ENCODE data around the gene ATP1B3. TPM values are rescaled to one million over a fixed set of nuclear protein-coding genes. Genes with fewer than 3 reads are reported as not detected.

The ATP1B3 gene
- total and polyA plus RNA-seq, 4 donors = 6.8 to 30.2 (median 11.3) TPM

DNA sequence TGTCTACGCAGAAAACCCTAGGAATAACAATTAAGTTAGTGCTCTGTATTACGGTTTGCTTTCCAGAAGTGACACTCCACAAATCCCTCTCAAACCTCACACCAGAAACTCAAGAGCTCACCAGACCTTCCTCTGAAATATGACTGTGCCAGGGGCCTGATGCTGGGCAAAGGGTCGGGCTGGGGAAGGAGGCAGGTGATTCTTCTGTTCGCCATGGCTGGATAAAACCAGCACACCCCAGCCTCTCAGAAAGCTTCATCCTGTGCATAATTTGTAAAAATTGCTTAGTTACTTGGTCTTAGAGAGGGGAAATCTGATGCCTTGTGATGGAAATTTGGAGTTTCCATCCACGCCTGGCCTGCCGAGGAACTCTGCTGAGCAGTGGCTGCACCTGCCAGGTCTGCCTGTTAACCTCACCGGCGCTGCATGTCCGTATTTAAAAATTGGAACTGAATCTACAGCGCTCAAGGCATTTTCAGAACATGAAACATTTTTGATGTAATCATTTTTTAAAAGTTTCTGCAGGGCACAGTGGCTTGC lies 22.7 kb upstream of the ATP1B3 start:
- TF ChIP-seq EGR1 (IDR thresholded peaks at IDR 0.05; ENCODE audit: low read depth in 2 of 2) = no peak
- H3K9me3 ChIP-seq (ENCODE audit: control insufficient read depth in 4 of 4, low read length in 3 of 4) = no peaks in the 10 kb centered on the region
- no peak for DNase-seq (ENCODE audit: low spot score)
- H3K36me3 ChIP-seq (ENCODE audit: control insufficient read depth in 4 of 4, insufficient read depth in 3 of 4, low read depth in 1 of 4, low read length in 3 of 4) = no peaks in the 10 kb centered on the region
- no peak overlapping the region for H3K9ac ChIP-seq (ENCODE audit: low read depth in 1 of 2, low read length in 2 of 2)
- no peaks in the 10 kb centered on the region for H3K4me1 ChIP-seq (ENCODE audit: control insufficient read depth in 4 of 4, insufficient read depth in 4 of 4, low read length in 3 of 4)
- H3K4me3 ChIP-seq (ENCODE audit: low read depth in 1 of 3, low read length in 3 of 3) = no peak overlapping the region
- no peaks in the 10 kb centered on the region for H3K27me3 ChIP-seq (ENCODE audit: control insufficient read depth in 4 of 4, insufficient read depth in 4 of 4, low read length in 3 of 4)
- no peak overlapping the region for H3K27ac ChIP-seq (ENCODE audit: low read depth in 1 of 2, low read length in 2 of 2)
- 89% methylated on average over 10 of the region's 10 CpGs for WGBS

DNA sequence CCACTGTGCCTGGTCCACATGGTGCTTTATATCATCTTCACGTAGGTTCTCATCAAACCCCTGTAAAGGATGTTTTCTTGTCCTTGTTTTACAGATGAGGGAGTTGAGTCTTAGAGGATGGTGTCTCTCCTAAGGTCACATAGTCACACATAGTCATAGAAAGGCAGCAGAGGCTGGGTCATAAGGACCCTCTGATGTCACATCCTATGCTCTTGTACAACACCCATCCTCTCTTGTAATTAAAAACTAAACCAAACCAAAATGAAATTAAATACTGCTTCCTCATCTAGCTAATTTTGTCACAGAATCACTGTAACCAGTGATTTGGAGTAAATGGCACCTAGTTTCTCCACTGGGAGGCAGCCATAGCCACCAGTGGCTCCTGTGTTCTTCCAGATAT lies 21.8 kb upstream of the ATP1B3 start:
- 84% methylated on average over 1 of the region's 1 CpG for WGBS
- no peak overlapping the region for H3K27ac ChIP-seq (ENCODE audit: low read depth in 1 of 2, low read length in 2 of 2)
- H3K4me3 ChIP-seq (ENCODE audit: low read depth in 1 of 3, low read length in 3 of 3) = no peak overlapping the region
- H3K36me3 ChIP-seq (ENCODE audit: control insufficient read depth in 4 of 4, insufficient read depth in 3 of 4, low read depth in 1 of 4, low read length in 3 of 4) = no peaks in the 10 kb centered on the region
- no peak for TF ChIP-seq GABPA (IDR thresholded peaks at IDR 0.05 in 1 of 2, conservative IDR thresholded peaks at IDR 0.05 in 1 of 2)
- TF ChIP-seq HNF4G (IDR thresholded peaks at IDR 0.05) = no peak
- no peaks in the 10 kb centered on the region for H3K4me1 ChIP-seq (ENCODE audit: control insufficient read depth in 4 of 4, insufficient read depth in 4 of 4, low read length in 3 of 4)
- H3K9ac ChIP-seq (ENCODE audit: low read depth in 1 of 2, low read length in 2 of 2) = no peak overlapping the region
- H3K9me3 ChIP-seq (ENCODE audit: control insufficient read depth in 4 of 4, low read length in 3 of 4) = no peaks in the 10 kb centered on the region
- DNase-seq (ENCODE audit: low spot score) = no peak
- no peaks in the 10 kb centered on the region for H3K27me3 ChIP-seq (ENCODE audit: control insufficient read depth in 4 of 4, insufficient read depth in 4 of 4, low read length in 3 of 4)

DNA sequence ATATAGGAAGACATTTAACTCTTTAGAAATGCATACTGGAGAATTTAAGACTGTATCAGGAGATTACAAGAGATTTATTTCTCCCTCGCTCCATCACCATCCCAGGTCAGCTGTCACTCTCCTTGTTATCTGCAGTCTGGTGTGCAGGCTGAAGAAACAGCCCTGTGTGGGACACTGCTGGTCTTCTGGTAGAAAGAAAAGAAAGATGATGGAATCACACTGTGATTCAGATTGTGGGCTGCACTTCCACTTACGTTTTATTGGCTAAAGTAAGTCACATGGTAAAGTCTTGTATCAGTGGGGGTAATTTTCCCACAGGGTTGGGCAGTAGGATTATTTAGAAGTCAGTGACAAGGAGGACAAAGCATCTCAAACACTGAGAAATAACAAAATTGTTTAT lies 18.1 kb upstream of the ATP1B3 start:
- H3K4me1 ChIP-seq (ENCODE audit: control insufficient read depth in 4 of 4, insufficient read depth in 4 of 4, low read length in 3 of 4) = no peaks in the 10 kb centered on the region
- no peak for DNase-seq (ENCODE audit: low spot score)
- no peak overlapping the region for H3K27ac ChIP-seq (ENCODE audit: low read depth in 1 of 2, low read length in 2 of 2)
- H3K9ac ChIP-seq (ENCODE audit: low read depth in 1 of 2, low read length in 2 of 2) = no peak overlapping the region
- H3K27me3 ChIP-seq (ENCODE audit: control insufficient read depth in 4 of 4, insufficient read depth in 4 of 4, low read length in 3 of 4) = no peaks in the 10 kb centered on the region
- TF ChIP-seq EGR1 (IDR thresholded peaks at IDR 0.05; ENCODE audit: low read depth in 2 of 2) (no peak), SP1 (IDR thresholded peaks at IDR 0.05) (no peak), FOXA2 (IDR thresholded peaks at IDR 0.05) (no peak), TAF1 (conservative IDR thresholded peaks at IDR 0.05) (no peak), HNF4A (conservative IDR thresholded peaks at IDR 0.05) (no peak), JUND (IDR thresholded peaks at IDR 0.05) (no peak), YY1 (IDR thresholded peaks at IDR 0.05) (no peak), RAD21 (IDR thresholded peaks at IDR 0.05) (no peak), NR2F2 (IDR thresholded peaks at IDR 0.05) (no peak)
- TF ChIP-seq, protein P1, sequence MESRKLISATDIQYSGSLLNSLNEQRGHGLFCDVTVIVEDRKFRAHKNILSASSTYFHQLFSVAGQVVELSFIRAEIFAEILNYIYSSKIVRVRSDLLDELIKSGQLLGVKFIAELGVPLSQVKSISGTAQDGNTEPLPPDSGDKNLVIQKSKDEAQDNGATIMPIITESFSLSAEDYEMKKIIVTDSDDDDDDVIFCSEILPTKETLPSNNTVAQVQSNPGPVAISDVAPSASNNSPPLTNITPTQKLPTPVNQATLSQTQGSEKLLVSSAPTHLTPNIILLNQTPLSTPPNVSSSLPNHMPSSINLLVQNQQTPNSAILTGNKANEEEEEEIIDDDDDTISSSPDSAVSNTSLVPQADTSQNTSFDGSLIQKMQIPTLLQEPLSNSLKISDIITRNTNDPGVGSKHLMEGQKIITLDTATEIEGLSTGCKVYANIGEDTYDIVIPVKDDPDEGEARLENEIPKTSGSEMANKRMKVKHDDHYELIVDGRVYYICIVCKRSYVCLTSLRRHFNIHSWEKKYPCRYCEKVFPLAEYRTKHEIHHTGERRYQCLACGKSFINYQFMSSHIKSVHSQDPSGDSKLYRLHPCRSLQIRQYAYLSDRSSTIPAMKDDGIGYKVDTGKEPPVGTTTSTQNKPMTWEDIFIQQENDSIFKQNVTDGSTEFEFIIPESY (IDR thresholded peaks at IDR 0.05) = no peak
- TF ChIP-seq, protein P2, sequence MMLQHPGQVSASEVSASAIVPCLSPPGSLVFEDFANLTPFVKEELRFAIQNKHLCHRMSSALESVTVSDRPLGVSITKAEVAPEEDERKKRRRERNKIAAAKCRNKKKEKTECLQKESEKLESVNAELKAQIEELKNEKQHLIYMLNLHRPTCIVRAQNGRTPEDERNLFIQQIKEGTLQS (IDR thresholded peaks at IDR 0.05) = no peak
- H3K4me3 ChIP-seq (ENCODE audit: low read depth in 1 of 3, low read length in 3 of 3) = no peak overlapping the region
- H3K36me3 ChIP-seq (ENCODE audit: control insufficient read depth in 4 of 4, insufficient read depth in 3 of 4, low read depth in 1 of 4, low read length in 3 of 4) = no peaks in the 10 kb centered on the region
- H3K9me3 ChIP-seq (ENCODE audit: control insufficient read depth in 4 of 4, low read length in 3 of 4) = no peaks in the 10 kb centered on the region
- WGBS = 78% methylated on average over 2 of the region's 2 CpGs

DNA sequence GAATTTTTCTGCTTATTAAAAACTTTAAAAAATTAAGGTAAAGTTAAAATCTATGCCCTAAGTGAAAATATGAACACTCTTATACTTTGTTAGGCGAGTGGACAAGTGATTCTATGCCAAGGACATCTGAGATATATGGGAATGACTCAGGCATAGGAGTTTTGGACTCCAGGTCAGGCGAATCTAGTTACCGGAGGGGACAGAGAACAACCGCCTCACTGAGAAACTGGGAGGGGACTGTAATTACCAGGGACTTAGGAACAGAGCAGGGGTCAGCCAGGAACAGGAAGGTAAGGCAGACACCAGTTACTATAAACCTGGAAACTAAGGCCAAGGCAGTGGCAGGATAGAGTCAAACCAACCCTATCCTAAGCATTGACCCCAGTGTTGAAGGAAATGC lies 16.8 kb upstream of the ATP1B3 start:
- Histone ChIP-seq H3K36me3 (ENCODE audit: control insufficient read depth in 4 of 4, insufficient read depth in 3 of 4, low read depth in 1 of 4, low read length in 3 of 4) (no peaks in the 10 kb centered on the region), H3K9me3 (ENCODE audit: control insufficient read depth in 4 of 4, low read length in 3 of 4) (no peaks in the 10 kb centered on the region), H3K4me1 (ENCODE audit: control insufficient read depth in 4 of 4, insufficient read depth in 4 of 4, low read length in 3 of 4) (no peaks in the 10 kb centered on the region), H3K9ac (ENCODE audit: low read depth in 1 of 2, low read length in 2 of 2) (no peak overlapping the region), H3K27ac (ENCODE audit: low read depth in 1 of 2, low read length in 2 of 2) (no peak overlapping the region), H3K27me3 (ENCODE audit: control insufficient read depth in 4 of 4, insufficient read depth in 4 of 4, low read length in 3 of 4) (no peaks in the 10 kb centered on the region), H3K4me3 (ENCODE audit: low read depth in 1 of 3, low read length in 3 of 3) (no peak overlapping the region)
- DNase-seq (ENCODE audit: low spot score) = no peak
- 87% methylated on average over 4 of the region's 4 CpGs for WGBS
- TF ChIP-seq HNF4G (IDR thresholded peaks at IDR 0.05) = no peak
- TF ChIP-seq, protein P3, sequence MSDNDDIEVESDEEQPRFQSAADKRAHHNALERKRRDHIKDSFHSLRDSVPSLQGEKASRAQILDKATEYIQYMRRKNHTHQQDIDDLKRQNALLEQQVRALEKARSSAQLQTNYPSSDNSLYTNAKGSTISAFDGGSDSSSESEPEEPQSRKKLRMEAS (IDR thresholded peaks at IDR 0.05) = no peak
- TF ChIP-seq JUND (IDR thresholded peaks at IDR 0.05) = no peak
- TF ChIP-seq, protein P4, sequence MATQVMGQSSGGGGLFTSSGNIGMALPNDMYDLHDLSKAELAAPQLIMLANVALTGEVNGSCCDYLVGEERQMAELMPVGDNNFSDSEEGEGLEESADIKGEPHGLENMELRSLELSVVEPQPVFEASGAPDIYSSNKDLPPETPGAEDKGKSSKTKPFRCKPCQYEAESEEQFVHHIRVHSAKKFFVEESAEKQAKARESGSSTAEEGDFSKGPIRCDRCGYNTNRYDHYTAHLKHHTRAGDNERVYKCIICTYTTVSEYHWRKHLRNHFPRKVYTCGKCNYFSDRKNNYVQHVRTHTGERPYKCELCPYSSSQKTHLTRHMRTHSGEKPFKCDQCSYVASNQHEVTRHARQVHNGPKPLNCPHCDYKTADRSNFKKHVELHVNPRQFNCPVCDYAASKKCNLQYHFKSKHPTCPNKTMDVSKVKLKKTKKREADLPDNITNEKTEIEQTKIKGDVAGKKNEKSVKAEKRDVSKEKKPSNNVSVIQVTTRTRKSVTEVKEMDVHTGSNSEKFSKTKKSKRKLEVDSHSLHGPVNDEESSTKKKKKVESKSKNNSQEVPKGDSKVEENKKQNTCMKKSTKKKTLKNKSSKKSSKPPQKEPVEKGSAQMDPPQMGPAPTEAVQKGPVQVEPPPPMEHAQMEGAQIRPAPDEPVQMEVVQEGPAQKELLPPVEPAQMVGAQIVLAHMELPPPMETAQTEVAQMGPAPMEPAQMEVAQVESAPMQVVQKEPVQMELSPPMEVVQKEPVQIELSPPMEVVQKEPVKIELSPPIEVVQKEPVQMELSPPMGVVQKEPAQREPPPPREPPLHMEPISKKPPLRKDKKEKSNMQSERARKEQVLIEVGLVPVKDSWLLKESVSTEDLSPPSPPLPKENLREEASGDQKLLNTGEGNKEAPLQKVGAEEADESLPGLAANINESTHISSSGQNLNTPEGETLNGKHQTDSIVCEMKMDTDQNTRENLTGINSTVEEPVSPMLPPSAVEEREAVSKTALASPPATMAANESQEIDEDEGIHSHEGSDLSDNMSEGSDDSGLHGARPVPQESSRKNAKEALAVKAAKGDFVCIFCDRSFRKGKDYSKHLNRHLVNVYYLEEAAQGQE (IDR thresholded peaks at IDR 0.05) = no peak
- TF ChIP-seq SP1 (IDR thresholded peaks at IDR 0.05) = no peak
- TF ChIP-seq NR2F2 (IDR thresholded peaks at IDR 0.05) = no peak
- no peak for TF ChIP-seq RAD21 (IDR thresholded peaks at IDR 0.05)
- TF ChIP-seq YY1 (IDR thresholded peaks at IDR 0.05) = no peak
- TF ChIP-seq HNF4A (conservative IDR thresholded peaks at IDR 0.05) = no peak
- no peak for TF ChIP-seq RXRA (IDR thresholded peaks at IDR 0.05)
- no peak for TF ChIP-seq TAF1 (conservative IDR thresholded peaks at IDR 0.05)
- no peak for TF ChIP-seq FOXA1 (IDR thresholded peaks at IDR 0.05)
- TF ChIP-seq, protein P2 (IDR thresholded peaks at IDR 0.05) = no peak
- TF ChIP-seq EGR1 (IDR thresholded peaks at IDR 0.05; ENCODE audit: low read depth in 2 of 2) = no peak

All from liver (tissue), 9 donors.